Karpas-422 (cell line): ENCODE results near the gene SYT1. TPM values are rescaled to one million over a fixed set of nuclear protein-coding genes. Genes with fewer than 3 reads are reported as not detected.

Source experiments
- DNase-seq: peaks from one replicate; pipeline ENCODE4 v3.0.0-alpha.2; 2015
- H2AFZ ChIP-seq: fragments of 200-600 bp; sonication (generic); 2 replicates; pipeline ENCODE4 v1.6.1; 2014; ENCODE audit warnings: antibody characterized with exemption, low read length, mixed read lengths
- H3K27ac ChIP-seq: fragments of 200-600 bp; sonication (generic); 2 replicates; pipeline ENCODE4 v1.5.1; 2014; ENCODE audit warnings: mild to moderate bottlenecking, low read length, moderate library complexity
- H3K27me3 ChIP-seq: fragments of 200-600 bp; sonication (generic); 2 replicates; pipeline ENCODE4 v1.6.1; 2014; ENCODE audit warnings: low read length, mixed read lengths
- H3K36me3 ChIP-seq: fragments of 200-600 bp; sonication (generic); 2 replicates; pipeline ENCODE4 v1.6.1; 2014; ENCODE audit warnings: low read length, mixed read lengths; ENCODE audit not compliant: insufficient read depth
- H3K4me1 ChIP-seq: fragments of 200-600 bp; sonication (generic); 2 replicates; pipeline ENCODE4 v1.6.1; 2014; ENCODE audit warnings: mild to moderate bottlenecking, low read length, mixed read lengths
- H3K4me2 ChIP-seq: fragments of 200-600 bp; sonication (generic); 2 replicates; pipeline ENCODE4 v1.6.1; 2014; ENCODE audit warnings: low read length, low read depth, mild to moderate bottlenecking; ENCODE audit not compliant: poor library complexity, severe bottlenecking
- H3K4me3 ChIP-seq: fragments of 200-600 bp; sonication (generic); 2 replicates; pipeline ENCODE4 v1.5.1; 2014; ENCODE audit warnings: mild to moderate bottlenecking, antibody characterized with exemption, low read length, mixed read lengths
- H3K79me2 ChIP-seq: fragments of 200-600 bp; sonication (generic); 2 replicates; pipeline ENCODE4 v1.6.1; 2014; ENCODE audit warnings: mild to moderate bottlenecking, low read length, mixed read lengths
- H3K9ac ChIP-seq: fragments of 200-600 bp; sonication (generic); 2 replicates; pipeline ENCODE4 v1.6.0; 2014; ENCODE audit warnings: low read length
- H3K9me2 ChIP-seq: fragments of 200-600 bp; sonication (generic), shearing (Covaris generic); replicated peaks from 2 replicates; pipeline ENCODE4 v1.6.0; 2014; ENCODE audit warnings: mild to moderate bottlenecking, low read length, moderate library complexity; ENCODE audit not compliant: insufficient read depth
- H3K9me3 ChIP-seq: fragments of 300-700, 200-600 bp; sonication (generic); 2 replicates; pipeline ENCODE4 v1.6.1; 2014; ENCODE audit warnings: low read length, mixed read lengths
- H4K20me1 ChIP-seq: fragments of 200-600 bp; sonication (generic); 2 replicates; pipeline ENCODE4 v1.6.1; 2014; ENCODE audit warnings: mild to moderate bottlenecking, antibody characterized with exemption, low read length, low read depth; ENCODE audit not compliant: insufficient read depth
- total RNA-seq: library from RNA; depleted of rRNA; stranded (reverse); fragments of >200 nt; shearing (Covaris generic); gene quantifications from 2 replicates; pipeline ENCODE4 v1.2.3, GENCODE V29; 2014; ENCODE audit warnings: low replicate concordance

SYT1 gene
- total RNA-seq, 1 experiment from 2014 or later: not detected

- Histone ChIP-seq H3K27me3 (peaks cover 3% of the 10 kb centered on the region; the same call in 1 of the 2 replicates), H3K9ac (no peak overlapping the region), H3K79me2 (no peaks in the 10 kb centered on the region)
Measured at GRCh38 chr12:79451365-79451764, 586.8 kb downstream of the SYT1 start.

GRCh38 chr12:79451978-79452377, 587.4 kb downstream of the SYT1 start:
- no peaks in the 10 kb centered on the region for H3K4me1 ChIP-seq
- no peaks in the 10 kb centered on the region for H4K20me1 ChIP-seq
- H3K79me2 ChIP-seq: no peaks in the 10 kb centered on the region
- H3K9me2 ChIP-seq: no peaks in the 10 kb centered on the region
- no peaks in the 10 kb centered on the region for H3K36me3 ChIP-seq
- no peak overlapping the region for H3K4me2 ChIP-seq
- no peak overlapping the region for H3K27ac ChIP-seq
- no peak overlapping the region for H2AFZ ChIP-seq
- no peak for DNase-seq
- no peak overlapping the region for H3K4me3 ChIP-seq
- H3K9ac ChIP-seq: no peak overlapping the region
- H3K9me3 ChIP-seq: no peaks in the 10 kb centered on the region
- H3K27me3 ChIP-seq: peaks cover 3% of the 10 kb centered on the region; the same call in 1 of the 2 replicates

More at GRCh38 chr12:79451365-79451764, 586.8 kb downstream of the SYT1 start:
- H3K4me2 ChIP-seq: no peak overlapping the region
- no peaks in the 10 kb centered on the region for H3K9me2 ChIP-seq
- H4K20me1 ChIP-seq: no peaks in the 10 kb centered on the region
- H3K4me1 ChIP-seq: no peaks in the 10 kb centered on the region
- H3K36me3 ChIP-seq: no peaks in the 10 kb centered on the region
- H3K9me3 ChIP-seq: no peaks in the 10 kb centered on the region
- H3K4me3 ChIP-seq: no peak overlapping the region
- H3K27ac ChIP-seq: no peak overlapping the region
- no peak overlapping the region for H2AFZ ChIP-seq
- no peak for DNase-seq

GRCh38 chr12:79452906-79453305, 588.3 kb downstream of the SYT1 start:
- Histone ChIP-seq H3K27me3 (peaks cover 3% of the 10 kb centered on the region; the same call in 1 of the 2 replicates), H3K4me1 (no peaks in the 10 kb centered on the region), H3K36me3 (no peaks in the 10 kb centered on the region), H3K9me2 (no peaks in the 10 kb centered on the region), H2AFZ (no peak overlapping the region), H3K27ac (no peak overlapping the region), H3K79me2 (no peaks in the 10 kb centered on the region), H4K20me1 (no peaks in the 10 kb centered on the region), H3K9me3 (no peaks in the 10 kb centered on the region), H3K9ac (no peak overlapping the region), H3K4me3 (no peak overlapping the region), H3K4me2 (no peak overlapping the region)
- DNase-seq: no peak

- DNase-seq: no peak
- Histone ChIP-seq H3K4me1 (no peaks in the 10 kb centered on the region), H3K27me3 (peaks cover 3% of the 10 kb centered on the region; the same call in 1 of the 2 replicates), H3K36me3 (no peaks in the 10 kb centered on the region), H3K9me2 (no peaks in the 10 kb centered on the region), H3K27ac (no peak overlapping the region), H3K9ac (no peak overlapping the region), H3K4me3 (no peak overlapping the region), H3K79me2 (no peaks in the 10 kb centered on the region), H3K9me3 (no peaks in the 10 kb centered on the region), H4K20me1 (no peaks in the 10 kb centered on the region), H2AFZ (no peak overlapping the region), H3K4me2 (no peak overlapping the region)
Measured at GRCh38 chr12:79453820-79454219, 589.2 kb downstream of the SYT1 start.

- no peaks in the 10 kb centered on the region for H3K9me3 ChIP-seq
- no peaks in the 10 kb centered on the region for H3K36me3 ChIP-seq
- DNase-seq: no peak
- H3K4me1 ChIP-seq: no peaks in the 10 kb centered on the region
- no peaks in the 10 kb centered on the region for H4K20me1 ChIP-seq
- no peak overlapping the region for H3K9ac ChIP-seq
- no peaks in the 10 kb centered on the region for H3K79me2 ChIP-seq
- no peak overlapping the region for H3K27ac ChIP-seq
- peaks cover 3% of the 10 kb centered on the region; the same call in 1 of the 2 replicates for H3K27me3 ChIP-seq
- no peak overlapping the region for H3K4me3 ChIP-seq
- no peak overlapping the region for H2AFZ ChIP-seq
- H3K9me2 ChIP-seq: no peaks in the 10 kb centered on the region
- no peak overlapping the region for H3K4me2 ChIP-seq
Measured at GRCh38 chr12:79454338-79454843, 589.8 kb downstream of the SYT1 start.

- no peak overlapping the region for H3K4me3 ChIP-seq
- peaks cover 3% of the 10 kb centered on the region; the same call in 1 of the 2 replicates for H3K27me3 ChIP-seq
- DNase-seq: no peak
- H3K27ac ChIP-seq: no peak overlapping the region
- H3K4me1 ChIP-seq: no peaks in the 10 kb centered on the region
- H3K9me2 ChIP-seq: no peaks in the 10 kb centered on the region
- no peak overlapping the region for H3K4me2 ChIP-seq
- H3K36me3 ChIP-seq: no peaks in the 10 kb centered on the region
- no peak overlapping the region for H2AFZ ChIP-seq
- no peaks in the 10 kb centered on the region for H3K79me2 ChIP-seq
- H4K20me1 ChIP-seq: no peaks in the 10 kb centered on the region
- no peaks in the 10 kb centered on the region for H3K9me3 ChIP-seq
- no peak overlapping the region for H3K9ac ChIP-seq
Measured at GRCh38 chr12:79455286-79455685, 590.7 kb downstream of the SYT1 start.

GRCh38 chr12:79482323-79482722, 617.7 kb downstream of the SYT1 start:
- DNase-seq: no peak
- H3K4me3 ChIP-seq: no peak overlapping the region

GRCh38 chr12:79482921-79483320, 618.3 kb downstream of the SYT1 start:
- H3K4me3 ChIP-seq: no peak overlapping the region
- no peak overlapping the region for H2AFZ ChIP-seq
- no peaks in the 10 kb centered on the region for H4K20me1 ChIP-seq
- no peaks in the 10 kb centered on the region for H3K4me1 ChIP-seq
- H3K27ac ChIP-seq: no peak overlapping the region
- H3K27me3 ChIP-seq: no peaks in the 10 kb centered on the region
- no peak for DNase-seq
- no peaks in the 10 kb centered on the region for H3K9me3 ChIP-seq
- no peak overlapping the region for H3K9ac ChIP-seq
- H3K36me3 ChIP-seq: no peaks in the 10 kb centered on the region
- no peaks in the 10 kb centered on the region for H3K9me2 ChIP-seq
- no peaks in the 10 kb centered on the region for H3K79me2 ChIP-seq
- H3K4me2 ChIP-seq: no peak overlapping the region

More at GRCh38 chr12:79482323-79482722, 617.7 kb downstream of the SYT1 start:
- H2AFZ ChIP-seq: no peak overlapping the region
- H3K9me2 ChIP-seq: no peaks in the 10 kb centered on the region
- H3K36me3 ChIP-seq: no peaks in the 10 kb centered on the region
- H3K79me2 ChIP-seq: no peaks in the 10 kb centered on the region
- no peaks in the 10 kb centered on the region for H3K27me3 ChIP-seq
- no peaks in the 10 kb centered on the region for H3K4me1 ChIP-seq
- H3K27ac ChIP-seq: no peak overlapping the region
- H3K4me2 ChIP-seq: no peak overlapping the region
- H3K9me3 ChIP-seq: no peaks in the 10 kb centered on the region
- no peaks in the 10 kb centered on the region for H4K20me1 ChIP-seq
- H3K9ac ChIP-seq: no peak overlapping the region
